Daoy (cell line): ENCODE results near the gene PPT2. TPM values are rescaled to one million over a fixed set of nuclear protein-coding genes. Genes with fewer than 3 reads are reported as not detected.

Experiments used
- DNase-seq: peaks from one replicate; pipeline ENCODE4 v3.0.0-alpha.2; 2015; ENCODE audit warnings: low read depth
- total RNA-seq: library from RNA; depleted of rRNA; stranded (reverse); fragments of >200 nt; shearing (Covaris generic); gene quantifications from 2 replicates; pipeline ENCODE4 v1.2.3, GENCODE V29; 2014; rRNA removed

Gene PPT2
- 29.4 and 145 TPM in 2 replicates for total RNA-seq

- peak; percentile 93 for DNase-seq
Observed at GRCh38 chr6:32153564-32154513, at the start of gene PPT2. Gene PPT2 (plus strand): TSS chr6:32154141. CDS start chr6:32154595, 454 bp downstream.

GRCh38 chr6:32105433-32105832 lies 48.5 kb upstream of the PPT2 start:
- no peak for DNase-seq

- peak; percentile 81 for DNase-seq
Observed at GRCh38 chr6:32107406-32107805, 46.5 kb upstream of the PPT2 start.

GRCh38 chr6:32108094-32108627 lies 45.8 kb upstream of the PPT2 start:
- DNase-seq, result peak; percentile 61

GRCh38 chr6:32108727-32109113 lies 45.2 kb upstream of the PPT2 start:
- no peak for DNase-seq

- no peak for DNase-seq
Observed at GRCh38 chr6:32109114-32109764, 44.7 kb upstream of the PPT2 start, which contains the start of gene TNXB. Gene TNXB (minus strand): TSS chr6:32109338. CDS start chr6:32098198, 11,140 bp downstream.

GRCh38 chr6:32109765-32110160 lies 44.2 kb upstream of the PPT2 start:
- DNase-seq, result no peak

- DNase-seq, result no peak
Observed at GRCh38 chr6:32110632-32111031, 43.3 kb upstream of the PPT2 start.

- no peak for DNase-seq
Observed at GRCh38 chr6:32111424-32112066, 42.4 kb upstream of the PPT2 start.

- DNase-seq, result no peak
Observed at GRCh38 chr6:32112431-32112980, 41.4 kb upstream of the PPT2 start.

GRCh38 chr6:32113386-32114352 lies 40.3 kb upstream of the PPT2 start:
- DNase-seq, result peak; percentile 61

GRCh38 chr6:32114796-32115195 lies 39.1 kb upstream of the PPT2 start:
- DNase-seq, result peak; percentile 75

GRCh38 chr6:32115623-32116022 lies 38.3 kb upstream of the PPT2 start:
- DNase-seq, result no peak

- no peak for DNase-seq
Observed at GRCh38 chr6:32116674-32117073, 37.3 kb upstream of the PPT2 start.

- no peak for DNase-seq
Observed at GRCh38 chr6:32117461-32117860, 36.5 kb upstream of the PPT2 start.

GRCh38 chr6:32118782-32119628 lies 34.9 kb upstream of the PPT2 start:
- peak; percentile 86 for DNase-seq

- no peak for DNase-seq
Observed at GRCh38 chr6:32120573-32121059, 33.3 kb upstream of the PPT2 start.

- DNase-seq, result no peak
Observed at GRCh38 chr6:32123681-32124080, 30.3 kb upstream of the PPT2 start.

GRCh38 chr6:32126880-32127279 lies 27.1 kb upstream of the PPT2 start:
- DNase-seq, result no peak

GRCh38 chr6:32127409-32127716 lies 26.6 kb upstream of the PPT2 start:
- DNase-seq, result no peak
